IMR-90 (cell line): Measurements from ENCODE around the gene CD1B. TPM values are rescaled to one million over a fixed set of nuclear protein-coding genes. Genes with fewer than 3 reads are reported as not detected.

Experiments used
- ATAC-seq: fragments of 200-7000 bp; cut with Tn5 transposase; 2 replicates; pipeline ENCODE4 v1.9.1; 2020; ENCODE audit warnings: low read depth, mild to moderate bottlenecking, moderate library complexity
- BruUV-seq: library from RNA; stranded (reverse); fragments of 400-500 nt; replicated peaks from 2 replicates; lab custom pipeline; 2021; lab: Mats Ljungman, UMichigan
- CTCF ChIA-PET: fragments of 300-600 bp; formaldehyde crosslinking; extraction: SDS; loops from one replicate; lab custom pipeline; 2021; ENCODE audit warnings: antibody characterized with exemption; lab: Yijun Ruan, JAX
- POLR2A ChIA-PET: fragments of 300-600 bp; sonication (Branson Sonifier 250); formaldehyde crosslinking; loops from one replicate; lab custom pipeline; 2022; ENCODE audit warnings: antibody characterized with exemption; ENCODE audit not compliant: unreplicated experiment; lab: Charles Lee
- DNase-seq: peaks from one replicate; pipeline ENCODE4 v3.0.0; 2013
- H2AFZ ChIP-seq: replicated peaks from 2 replicates; pipeline ENCODE3; 2013; ENCODE audit warnings: low read length, mild to moderate bottlenecking; ENCODE audit not compliant: poor library complexity
- H2AK5ac ChIP-seq: 2 replicates; pipeline ENCODE4 v1.6.1; 2013; ENCODE audit warnings: low read depth, low read length, inconsistent platforms
- H2AK9ac ChIP-seq: replicated peaks from 2 replicates; pipeline ENCODE3; 2013; ENCODE audit warnings: mild to moderate bottlenecking, low read depth, low read length, moderate library complexity; ENCODE audit not compliant: poor library complexity
- H2BK120ac ChIP-seq: 2 replicates; pipeline ENCODE4 v1.6.1; 2013; ENCODE audit warnings: low read depth, low read length, inconsistent platforms
- H2BK15ac ChIP-seq: 3 replicates; pipeline ENCODE4 v1.6.1; 2013; ENCODE audit warnings: low read depth, low read length, inconsistent platforms
- H2BK20ac ChIP-seq: 2 replicates; pipeline ENCODE4 v1.6.1; 2013; ENCODE audit warnings: low read depth, mild to moderate bottlenecking, inconsistent platforms, low read length, moderate library complexity
- H2BK5ac ChIP-seq: 2 replicates; pipeline ENCODE4 v1.6.1; 2013; ENCODE audit warnings: mild to moderate bottlenecking, low read depth, low read length, inconsistent platforms; ENCODE audit not compliant: poor library complexity, severe bottlenecking
- H3K14ac ChIP-seq: replicated peaks from 2 replicates; pipeline ENCODE4 v1.6.1; 2013; ENCODE audit warnings: low read depth, low read length, inconsistent platforms
- H3K18ac ChIP-seq: 2 replicates; pipeline ENCODE4 v1.6.1; 2013; ENCODE audit warnings: low read depth, low read length, control low read depth
- H3K23ac ChIP-seq: 2 replicates; pipeline ENCODE4 v1.6.1; 2013; ENCODE audit warnings: low read depth, low read length, inconsistent platforms
- H3K27ac ChIP-seq: 2 replicates; pipeline ENCODE4 v1.5.1; 2013; ENCODE audit warnings: mild to moderate bottlenecking, control low read depth, low read length; ENCODE audit not compliant: insufficient read depth
- H3K27me3 ChIP-seq: 2 replicates; pipeline ENCODE4 v1.6.1; 2013; ENCODE audit warnings: low read length; ENCODE audit not compliant: control insufficient read depth, insufficient read depth
- H3K36me3 ChIP-seq: 2 replicates; pipeline ENCODE4 v1.6.1; 2013; ENCODE audit warnings: low read length, mixed read lengths; ENCODE audit not compliant: control insufficient read depth, insufficient read depth
- H3K4ac ChIP-seq: 2 replicates; pipeline ENCODE4 v1.6.1; 2013; ENCODE audit warnings: low read depth, low read length, inconsistent platforms
- H3K4me1 ChIP-seq: 2 replicates; pipeline ENCODE4 v1.6.1; 2013; ENCODE audit warnings: low read length, mixed read lengths; ENCODE audit not compliant: control insufficient read depth, insufficient read depth
- H3K4me2 ChIP-seq: 2 replicates; pipeline ENCODE4 v1.6.1; 2013; ENCODE audit warnings: low read depth, mild to moderate bottlenecking, control low read depth, low read length, moderate library complexity
- H3K4me3 ChIP-seq: 2 replicates; pipeline ENCODE4 v1.5.1; 2013; ENCODE audit warnings: low read depth, mild to moderate bottlenecking, control low read depth, low read length, moderate library complexity; ENCODE audit not compliant: insufficient read depth
- H3K56ac ChIP-seq: 2 replicates; pipeline ENCODE4 v1.6.1; 2013; ENCODE audit warnings: low read length, inconsistent platforms; ENCODE audit not compliant: insufficient read depth; ENCODE audit errors: extremely low read depth
- H3K79me1 ChIP-seq, 2 experiments: 2 replicates each; pipeline ENCODE4 v1.6.1; 2013; ENCODE audit warnings: low read length in 2 of 2, inconsistent platforms in 1 of 2, low read depth in 1 of 2
- H3K9ac ChIP-seq: 2 replicates; pipeline ENCODE4 v1.6.1; 2013; ENCODE audit warnings: low read depth, low read length, control low read depth
- H3K9me1 ChIP-seq: 2 replicates; pipeline ENCODE4 v1.6.1; 2013; ENCODE audit warnings: low read length, inconsistent platforms; ENCODE audit not compliant: insufficient read depth
- H3K9me3 ChIP-seq: 2 replicates; pipeline ENCODE4 v1.6.1; 2013; ENCODE audit warnings: low read length; ENCODE audit not compliant: control insufficient read depth, insufficient read depth
- H4K20me1 ChIP-seq: 2 replicates; pipeline ENCODE4 v1.6.1; 2013; ENCODE audit warnings: low read length, inconsistent platforms; ENCODE audit not compliant: insufficient read depth
- H4K5ac ChIP-seq: 2 replicates; pipeline ENCODE4 v1.6.1; 2013; ENCODE audit warnings: mild to moderate bottlenecking, low read depth, low read length, control low read depth
- H4K8ac ChIP-seq, 2 experiments: 2 replicates each; pipeline ENCODE4 v1.6.1; 2013; ENCODE audit warnings: low read depth in 2 of 2, low read length in 2 of 2, control low read depth in 1 of 2, inconsistent platforms in 1 of 2
- H4K91ac ChIP-seq: 2 replicates; pipeline ENCODE4 v1.6.1; 2013; ENCODE audit warnings: low read depth, low read length, inconsistent platforms; ENCODE audit not compliant: insufficient read depth
- FOS ChIP-seq: fragments of 150-350 bp; IDR thresholded peaks from 2 replicates; pipeline ENCODE4 v1.6.1; 2016; ENCODE audit warnings: low read depth, low read length
- MXI1 ChIP-seq: IDR thresholded peaks from 2 replicates; pipeline ENCODE4 v1.6.1; 2012; ENCODE audit warnings: low read depth, mild to moderate bottlenecking, low read length, moderate library complexity, borderline replicate concordance
- NFE2L2 ChIP-seq: fragments of 150-350 bp; IDR thresholded peaks from 2 replicates; pipeline ENCODE4 v1.6.1; 2016; ENCODE audit warnings: low read depth, mild to moderate bottlenecking, low read length
- POLR2A ChIP-seq: IDR thresholded peaks from 2 replicates; pipeline ENCODE4 v1.6.1; 2012; ENCODE audit warnings: mild to moderate bottlenecking, low read depth, low read length
- RCOR1 ChIP-seq: IDR thresholded peaks from 2 replicates; pipeline ENCODE4 v1.6.1; 2012; ENCODE audit warnings: mild to moderate bottlenecking, low read length, improper control_type of control experiment; ENCODE audit not compliant: insufficient replicate concordance
- SMC3 ChIP-seq: fragments of 150-350 bp; IDR thresholded peaks from 2 replicates; pipeline ENCODE4 v1.6.1; 2016; ENCODE audit warnings: low read depth, mild to moderate bottlenecking, antibody characterized with exemption, low read length, moderate library complexity
- USF2 ChIP-seq: fragments of 150-350 bp; IDR thresholded peaks from 2 replicates; pipeline ENCODE4 v1.6.1; 2017; ENCODE audit warnings: mild to moderate bottlenecking, antibody characterized with exemption, low read length, low read depth
- WGBS, 2 experiments: methylation state at CpG; one replicate each; pipeline versions ENCODE4 v1.1.5 to v1.1.7; 2013; ENCODE audit warnings: missing lambda C conversion rate in 2 of 2; ENCODE audit not compliant: insufficient read length in 1 of 2; ENCODE audit errors: extremely low coverage in 2 of 2; 5-methylcytosine and 5-hydroxymethylcytosine counted together
- dilution Hi-C: fragments of 300-500 bp; cut with HindIII; formaldehyde crosslinking; loops from one replicate; pipeline ENCODE4 v1.14.3; 2018; ENCODE audit warnings: low sequenced_read_pairs; ENCODE audit not compliant: unreplicated experiment
- in situ Hi-C: fragments of 300-500 bp; cut with MboI; formaldehyde crosslinking; loops from 3 replicates; pipeline ENCODE4 v1.14.3; 2019; ENCODE audit warnings: low sequenced_read_pairs, inconsistent platforms, mixed read lengths
- intact Hi-C: fragments of 100-400 bp; cut with micrococcal nuclease; formaldehyde crosslinking; loops from 2 replicates; pipeline ENCODE4 v1.10.0; 2022
- polyA plus RNA-seq, 3 experiments: library from polyadenylated mRNA; depleted of rRNA; stranded (reverse); fragments of >200 nt; gene quantifications; 2 replicates each; pipeline ENCODE4 v1.2.3, GENCODE V29; 2012; ENCODE audit warnings: low replicate concordance in 1 of 3
- total RNA-seq: library from RNA; depleted of rRNA; stranded (reverse); fragments of >200 nt; gene quantifications from 2 replicates; pipeline ENCODE4 v1.2.3, GENCODE V29; 2012

CD1B gene
- total and polyA plus RNA-seq, 2 of the 4 experiments (the other 2 are of a cell fraction), result not detected

GRCh38 chr1:158329733-158330132 is 1.6 kb downstream of the CD1B start:
- Histone ChIP-seq H2BK15ac (no peak overlapping the region), H3K36me3 (no peaks in the 10 kb centered on the region), H4K8ac (no peak overlapping the region), H2AK9ac (no peak overlapping the region), H2BK120ac (no peak overlapping the region), H4K5ac (no peak overlapping the region), H3K9me3 (peaks cover 3% of the 10 kb centered on the region; the same call in 1 of the 2 replicates), H4K91ac (no peak overlapping the region), H2BK5ac (no peak overlapping the region), H3K14ac (no peak overlapping the region), H4K20me1 (no peaks in the 10 kb centered on the region), H3K27ac (no peak overlapping the region), H3K56ac (no peak overlapping the region), H3K23ac (no peak overlapping the region), H2AFZ (no peak overlapping the region), H3K79me1 (no peaks in the 10 kb centered on the region), H3K27me3 (no peaks in the 10 kb centered on the region), H3K18ac (no peak overlapping the region), H2BK20ac (no peak overlapping the region), H3K4me1 (no peaks in the 10 kb centered on the region), H3K9me1 (no peaks in the 10 kb centered on the region), H3K4me3 (no peak overlapping the region), H3K4me2 (no peak overlapping the region), H2AK5ac (no peak overlapping the region), H3K4ac (no peak overlapping the region), H3K9ac (no peak overlapping the region)
- no peak for ATAC-seq
- in situ Hi-C loops (no loop called here), dilution Hi-C loops (no loop called here), intact Hi-C loops (no loop called here)
- no CpG with 5 or more reads among the region's 3 CpGs for WGBS, 2 experiments
- POLR2A ChIA-PET, result no interaction called here
- TF ChIP-seq MXI1 (no peak), RCOR1 (no peak), FOS (no peak), NFE2L2 (no peak), POLR2A (no peak), SMC3 (no peak), USF2 (no peak)
- DNase-seq, result no peak
- BruUV-seq, result no TSS peak
- CTCF ChIA-PET, result no interaction called here
